NCI-H748 treated with DMSO at 0.1 percent for 48 hours (cell line): ENCODE data around the gene ART4.

Source experiments
- DNase-seq: peaks from one replicate; lab custom pipeline; 2025; lab: John Stamatoyannopoulos, UW

The ART4 gene

GRCh38 chr12:14810953-14811483 lies 32.3 kb downstream of the ART4 start:
- no peak for DNase-seq

- DNase-seq = no peak
Observed at GRCh38 chr12:14810167-14810952, 33.0 kb downstream of the ART4 start.

- peak; percentile 73 for DNase-seq
Observed at GRCh38 chr12:14803830-14804160, 39.5 kb downstream of the ART4 start.

- DNase-seq = peak; percentile 91
Observed at GRCh38 chr12:14803011-14803829, 40.1 kb downstream of the ART4 start, which contains the start of the genes C12orf60 and WBP11. Gene C12orf60 (plus strand): TSS chr12:14803670. CDS start chr12:14822936, 19,266 bp downstream. Gene WBP11 (minus strand): TSS chr12:14803478. CDS start chr12:14801383, 2,095 bp downstream.

GRCh38 chr12:14802721-14803010 lies 40.7 kb downstream of the ART4 start:
- no peak for DNase-seq

GRCh38 chr12:14802247-14802646 lies 41.1 kb downstream of the ART4 start:
- no peak for DNase-seq

- no peak for DNase-seq
Observed at GRCh38 chr12:14795028-14795448, 48.3 kb downstream of the ART4 start.

- DNase-seq = no peak
Observed at GRCh38 chr12:14785568-14785967, 57.8 kb downstream of the ART4 start.

GRCh38 chr12:14784471-14784870 lies 58.9 kb downstream of the ART4 start:
- DNase-seq = no peak

GRCh38 chr12:14782756-14783155 lies 60.6 kb downstream of the ART4 start:
- DNase-seq = no peak

GRCh38 chr12:14781563-14781962 lies 61.8 kb downstream of the ART4 start:
- DNase-seq = no peak

GRCh38 chr12:14780859-14781258 lies 62.5 kb downstream of the ART4 start:
- DNase-seq = no peak

- DNase-seq = no peak
Observed at GRCh38 chr12:14779834-14780233, 63.5 kb downstream of the ART4 start.

GRCh38 chr12:14777271-14777670 lies 66.1 kb downstream of the ART4 start:
- DNase-seq = no peak

- DNase-seq = no peak
Observed at GRCh38 chr12:14776236-14776961, 66.9 kb downstream of the ART4 start.

- no peak for DNase-seq
Observed at GRCh38 chr12:14775636-14775980, 67.7 kb downstream of the ART4 start.
